ENCODE data around the gene NGEF. TPM values are rescaled to one million over a fixed set of nuclear protein-coding genes. Genes with fewer than 3 reads are reported as not detected.

Gene NGEF
- total RNA-seq: 0.32 and 0.72 TPM in 2 replicates

GRCh38 chr2:233013027-233013461 is at the start of gene NGEF:
NGEF (minus strand) TSS chr2:233013256; CDS start chr2:232974890, 38,366 bp downstream.

GRCh38 chr2:233059797-233060500 is 46.9 kb upstream of the NGEF start, which contains the start of gene INPP5D:
INPP5D (plus strand) TSS chr2:233060342; CDS start chr2:233060479, 137 bp downstream.

DNA sequence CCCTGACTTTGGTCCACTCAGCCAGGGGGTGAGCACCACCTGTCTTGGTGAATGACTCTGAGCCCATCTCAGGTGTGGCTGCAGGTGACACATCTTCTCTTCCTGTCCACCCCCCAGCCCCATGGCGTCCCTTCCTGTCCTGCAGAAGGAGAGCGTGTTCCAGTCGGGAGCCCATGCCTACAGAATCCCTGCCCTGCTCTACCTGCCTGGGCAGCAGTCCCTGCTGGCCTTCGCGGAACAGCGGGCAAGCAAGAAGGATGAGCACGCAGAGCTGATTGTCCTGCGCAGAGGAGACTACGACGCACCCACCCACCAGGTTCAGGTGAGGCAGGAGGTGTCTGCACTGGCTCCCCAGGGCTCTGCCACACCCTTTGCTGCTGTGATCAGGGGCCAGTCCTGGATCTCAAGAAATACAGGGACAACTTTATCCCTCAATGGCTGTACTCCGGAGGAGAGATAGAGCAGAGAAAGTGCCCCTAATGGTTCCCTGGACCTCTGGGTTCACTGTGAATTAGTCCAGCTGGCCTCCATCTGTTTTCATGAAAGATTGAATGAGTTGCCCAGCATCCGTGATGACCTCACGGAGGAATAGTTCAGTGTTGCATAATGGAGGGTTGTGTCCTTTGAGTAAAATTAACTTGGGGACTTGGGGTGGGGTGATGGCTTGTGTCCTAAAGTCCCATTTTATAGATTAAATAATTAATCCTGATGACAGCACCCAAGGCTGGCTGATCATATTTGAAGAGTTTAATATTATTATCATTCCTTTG is 19.7 kb upstream of the NGEF start, which contains the start of gene NEU2:
Gene NEU2, plus strand, starts transcription at position 122 of the 770 bp plus-strand sequence. Its CDS starts 0 bp downstream, at position 122.

DNA sequence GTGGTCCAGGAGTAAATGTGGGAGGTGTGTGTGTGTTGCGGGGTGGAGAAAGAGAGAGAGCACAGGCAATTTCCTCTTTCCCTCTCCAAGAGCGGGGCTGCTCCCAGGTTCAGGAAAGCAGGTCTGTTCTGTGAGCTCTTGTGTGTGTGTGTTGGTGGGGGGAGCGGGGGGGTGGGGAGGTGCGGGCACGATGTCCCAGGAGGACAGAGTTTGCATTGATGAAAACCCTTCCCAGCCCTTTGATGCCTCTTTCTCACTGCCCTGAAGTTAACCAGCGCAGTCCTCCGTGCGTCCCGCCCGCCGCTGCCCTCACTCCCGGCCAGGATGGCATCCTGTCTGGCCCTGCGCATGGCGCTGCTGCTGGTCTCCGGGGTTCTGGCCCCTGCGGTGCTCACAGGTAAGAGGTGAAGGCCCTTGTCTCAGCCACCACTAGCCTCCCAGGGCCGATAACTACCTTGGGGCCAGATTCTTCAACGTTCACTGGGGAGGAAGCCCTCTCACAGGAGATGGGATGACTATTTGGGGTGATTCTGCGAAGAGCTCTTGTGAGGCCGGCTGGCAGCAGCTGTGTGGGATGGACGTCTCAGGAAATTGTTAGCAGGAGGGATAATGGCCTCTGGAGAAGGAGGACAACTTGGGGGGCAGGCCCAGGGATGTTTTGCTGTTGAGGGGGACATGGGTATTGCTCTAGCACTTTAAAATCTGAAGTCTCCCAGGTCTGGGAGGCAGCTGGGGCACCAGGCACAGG is 142.9 kb downstream of the NGEF start, which contains the start of gene SNORC:
Gene SNORC, plus strand, starts transcription at position 247 of the 748 bp plus-strand sequence. Its CDS starts 78 bp downstream, at position 325.

Other genes starting within 250 kb of the NGEF start
- not detected in 2 replicates for gene KCNJ13, start 236.7 kb downstream of the NGEF start, total RNA-seq
- gene SNORC, start 143.0 kb downstream of the NGEF start, total RNA-seq: not detected in 2 replicates
- gene NEU2, start 19.4 kb upstream of the NGEF start, total RNA-seq: not detected in 2 replicates
- gene INPP5D, start 47.1 kb upstream of the NGEF start, total RNA-seq: 0.16 and 0.18 TPM in 2 replicates
- gene ATG16L1, start 238.4 kb upstream of the NGEF start, total RNA-seq: 15.4 and 28.5 TPM in 2 replicates